K562 (cell line): Measurements from ENCODE around the gene ISCA1. TPM values are rescaled to one million over a fixed set of nuclear protein-coding genes. Genes with fewer than 3 reads are reported as not detected.

Experiments
- ATAC-seq: fragments of 200-7000 bp; cut with Tn5 transposase; 3 replicates; pipeline ENCODE4 v1.9.1; 2020; ENCODE audit warnings: moderate library complexity
- BruUV-seq: library from RNA; stranded (reverse); fragments of 400-500 nt; replicated peaks from 2 replicates; lab custom pipeline; 2021; lab: Mats Ljungman, UMichigan
- CTCF ChIA-PET: fragments of 300-600 bp; formaldehyde crosslinking; extraction: SDS; loops from one replicate; lab custom pipeline; 2021; ENCODE audit warnings: low intra/inter-chr PET ratio; lab: Yijun Ruan, JAX
- POLR2A ChIA-PET: fragments of 300-600, 350-650 bp; sonication (Branson Sonifier 250); formaldehyde crosslinking; extraction: SDS; loops from one replicate; lab custom pipeline; 2021; ENCODE audit warnings: antibody characterized with exemption, inconsistent platforms; lab: Yijun Ruan, JAX
- DNase-seq, 4 experiments: peaks; one replicate each; pipeline versions ENCODE4 v3.0.0 to v3.0.0-alpha.2; 2011 to 2018; ENCODE audit warnings: low spot score in 3 of 4, mixed read lengths in 3 of 4; ENCODE audit errors: extremely low read depth in 1 of 4
- FAIRE-seq: peaks from 2 replicates; lab custom pipeline; 2011; peaks lifted over from hg19 to GRCh38; lab: Jason Lieb, UNC
- H2AFZ ChIP-seq: 2 replicates; pipeline ENCODE4 v1.6.0; 2011; ENCODE audit warnings: low read depth, low read length, control low read depth, inconsistent platforms
- H3K27ac ChIP-seq: fragments of 200-600 bp; 3 replicates; pipeline ENCODE4 v1.8.0; 2011; ENCODE audit warnings: low read depth, mild to moderate bottlenecking, control low read depth, inconsistent platforms, low read length, moderate library complexity, mixed read lengths; ENCODE audit errors: extremely low read depth
- H3K27me3 ChIP-seq, 2 experiments: fragments of 300-600 bp in 1 of 2; 2 replicates in 1 of 2; 3 replicates in 1 of 2; pipeline versions ENCODE4 v1.6.0 to v1.8.0; 2011; ENCODE audit warnings: inconsistent platforms in 2 of 2, low read length in 2 of 2, mild to moderate bottlenecking in 1 of 2, mixed read lengths in 1 of 2, moderate library complexity in 1 of 2; ENCODE audit not compliant: control insufficient read depth in 2 of 2, insufficient read depth in 2 of 2
- H3K36me3 ChIP-seq: fragments of 300-600 bp; 3 replicates; pipeline ENCODE4 v1.8.0; 2011; ENCODE audit warnings: mild to moderate bottlenecking, low read length, inconsistent platforms; ENCODE audit not compliant: control insufficient read depth, insufficient read depth
- H3K4me1 ChIP-seq, 2 experiments: fragments of 200-600 bp in 1 of 2; replicated peaks in 1 of 2; 2 replicates in 1 of 2; 3 replicates in 1 of 2; pipeline versions ENCODE4 v1.5.1 to v1.8.0; 2011; ENCODE audit warnings: inconsistent platforms in 2 of 2, low read length in 2 of 2, mild to moderate bottlenecking in 1 of 2, mixed read lengths in 1 of 2, moderate library complexity in 1 of 2; ENCODE audit not compliant: control insufficient read depth in 2 of 2, insufficient read depth in 2 of 2
- H3K4me2 ChIP-seq: 2 replicates; pipeline ENCODE4 v1.6.1; 2011; ENCODE audit warnings: low read length, control low read depth, inconsistent platforms, mixed read lengths; ENCODE audit not compliant: insufficient read depth
- H3K4me3 ChIP-seq: fragments of 200-600 bp; sonication (generic), shearing (Covaris generic); 2 replicates; pipeline ENCODE4 v1.5.1; 2016; ENCODE audit warnings: control low read depth, inconsistent platforms
- H3K79me2 ChIP-seq: fragments of 200-600 bp; 3 replicates; pipeline ENCODE4 v1.8.0; 2011; ENCODE audit warnings: low read length, inconsistent platforms; ENCODE audit not compliant: control insufficient read depth, insufficient read depth
- H3K9ac ChIP-seq, 2 experiments: 2 replicates each; pipeline versions ENCODE4 v1.6.0 to v1.6.1; 2011; ENCODE audit warnings: low read depth in 2 of 2, low read length in 2 of 2, control low read depth in 1 of 2, inconsistent platforms in 1 of 2, mild to moderate bottlenecking in 1 of 2, mixed read lengths in 1 of 2; ENCODE audit not compliant: insufficient read depth in 1 of 2
- H3K9me1 ChIP-seq: one replicate; pipeline ENCODE4 v1.6.0; 2011; ENCODE audit warnings: inconsistent platforms, mild to moderate bottlenecking, low read length, moderate library complexity; ENCODE audit not compliant: control insufficient read depth, insufficient read depth
- H3K9me3 ChIP-seq: replicated peaks from 2 replicates; pipeline ENCODE4 v1.5.1; 2011; ENCODE audit warnings: low read depth, low read length, inconsistent platforms; ENCODE audit not compliant: control insufficient read depth, insufficient read depth
- H4K20me1 ChIP-seq: replicated peaks from 2 replicates; pipeline ENCODE4 v1.6.1; 2011; ENCODE audit warnings: low read length, inconsistent platforms, mixed read lengths; ENCODE audit not compliant: control insufficient read depth, insufficient read depth
- FOXA3 ChIP-seq, 2 experiments: fragments of 450-650 bp in 1 of 2; sonication (generic) in 1 of 2; formaldehyde crosslinking; IDR thresholded peaks in 1 of 2; conservative IDR thresholded peaks in 1 of 2; 2 replicates each; pipeline versions ENCODE4 v1.4.0 to v1.8.0; 2020 to 2022; ENCODE audit warnings: mild to moderate bottlenecking in 2 of 2, missing genetic modification reagents in 1 of 2
- GATAD2A ChIP-seq: fragments of 450-650 bp; IDR thresholded peaks from 2 replicates; pipeline ENCODE4 v1.6.1; 2017
- KHSRP ChIP-seq: fragments of 450-650 bp; IDR thresholded peaks from 2 replicates; pipeline ENCODE4 v1.6.1; 2017
- L3MBTL2 ChIP-seq: fragments of 450-650 bp; IDR thresholded peaks from 2 replicates; pipeline ENCODE4 v1.6.1; 2016; ENCODE audit warnings: mild to moderate bottlenecking, moderate library complexity
- NCOA1 ChIP-seq: fragments of 450-650 bp; IDR thresholded peaks from 2 replicates; pipeline ENCODE4 v1.6.1; 2016; ENCODE audit warnings: low read depth
- ZNF3 ChIP-seq: fragments of 250-450 bp; sonication (Bioruptor Pico); IDR thresholded peaks from 2 replicates; pipeline ENCODE4 v1.5.0; 2021; ENCODE audit warnings: mild to moderate bottlenecking, moderate library complexity
- ZNF644 ChIP-seq: fragments of 200-800 bp; sonication (Bioruptor generic); IDR thresholded peaks from 2 replicates; pipeline ENCODE4 v1.6.1; 2016; ENCODE audit warnings: low read depth, missing genetic modification characterization, missing compliant biosample characterization
- ZNF79 ChIP-seq: fragments of 250-450 bp; sonication (Bioruptor Pico); IDR thresholded peaks from 2 replicates; pipeline ENCODE4 v1.4.0; 2020; ENCODE audit warnings: low read depth, mild to moderate bottlenecking, moderate library complexity
- WGBS: fragments of 100-300 bp; shearing (Covaris generic); methylation state at CpG from one replicate; pipeline ENCODE4 v1.1.6; 2016; ENCODE audit warnings: low coverage, mixed read lengths; ENCODE audit not compliant: insufficient coverage; ENCODE audit errors: missing lambda C conversion rate; 5-methylcytosine and 5-hydroxymethylcytosine counted together
- in situ Hi-C: fragments of 300-500 bp; cut with MboI; formaldehyde crosslinking; loops from 4 replicates; pipeline ENCODE4 v1.15.0; 2018; ENCODE audit warnings: inconsistent platforms, mixed read lengths
- intact Hi-C: fragments of 100-400 bp; cut with micrococcal nuclease; formaldehyde crosslinking; loops from 2 replicates; pipeline ENCODE4 v1.14.2; 2022
- polyA plus RNA-seq, 8 experiments: library from polyadenylated mRNA; depleted of rRNA in 4 of 8; stranded (reverse) in 5 of 8; unstranded in 3 of 8; fragments of >200 nt; fragmentation: Nextera tagmentation in 2 of 8; fragmentation: Illumina TruSeq in 1 of 8; extraction: Ambion mirVana in 2 of 8; extraction: Trizol in 1 of 8; gene quantifications; 2 replicates each; pipeline versions ENCODE4 v1.2.1 to v1.2.3, GENCODE V29; 2011 to 2014; ENCODE audit warnings: inconsistent platforms in 1 of 8, missing spikeins in 1 of 8
- total RNA-seq, 7 experiments: library from RNA; depleted of rRNA in 6 of 7; stranded (reverse); fragments of >200 nt in 6 of 7; fragmentation: Illumina TruSeq in 2 of 7; extraction: Trizol in 2 of 7; gene quantifications; 2 replicates each; pipeline versions ENCODE4 v1.2.1 to v1.2.3, GENCODE V29; 2011 to 2021; ENCODE audit warnings: low replicate concordance in 1 of 7
- TF ChIP-seq, protein P1 (sequence below): fragments of 450-650 bp; formaldehyde crosslinking; IDR thresholded peaks from 2 replicates; pipeline ENCODE4 v1.4.0; 2020; ENCODE audit warnings: mild to moderate bottlenecking
- TF ChIP-seq, protein P2 (sequence below): fragments of 250-450 bp; sonication (Bioruptor Pico); IDR thresholded peaks from 2 replicates; pipeline ENCODE4 v1.8.0; 2021; ENCODE audit warnings: moderate library complexity, mild to moderate bottlenecking, inconsistent platforms

ISCA1 gene
- total and polyA plus RNA-seq, 9 of the 15 experiments (the other 6 are each of a cell fraction or from before 2014, with no cell fraction given), result 6.5 to 27.1 (median 20.0) TPM

DNA sequence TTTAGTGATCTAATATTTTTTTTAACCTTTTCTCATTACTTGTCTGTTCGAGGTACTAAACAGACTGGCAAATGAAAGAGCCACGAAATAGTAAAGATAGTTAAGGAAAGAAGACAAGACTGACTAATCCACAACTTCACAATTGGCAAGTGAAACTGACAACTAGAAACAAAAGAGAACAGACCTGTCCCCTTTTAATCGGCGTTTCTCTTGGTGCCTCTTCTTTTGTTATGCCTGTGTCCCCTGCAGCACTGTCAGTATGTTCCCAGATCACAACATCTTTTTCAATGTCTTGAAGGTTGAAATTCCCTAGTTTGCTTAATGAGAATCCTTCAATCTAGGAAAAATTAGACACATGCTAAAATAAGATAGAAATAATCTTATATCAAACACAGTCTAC, 45.8 kb upstream of the ISCA1 start:
- Histone ChIP-seq H3K9ac (no peak overlapping the region), H2AFZ (no peak overlapping the region), H3K27ac (no peak overlapping the region), H3K4me1 (no peaks in the 10 kb centered on the region), H3K9me3 (no peaks in the 10 kb centered on the region), H3K4me3 (no peak overlapping the region), H3K27me3 (no peaks in the 10 kb centered on the region), H4K20me1 (no peaks in the 10 kb centered on the region), H3K36me3 (peaks cover 55% of the 10 kb centered on the region), H3K9me1 (no peaks in the 10 kb centered on the region), H3K4me2 (no peak overlapping the region), H3K79me2 (no peaks in the 10 kb centered on the region)
- 88% methylated on average over 4 of the region's 4 CpGs for WGBS
- no peak for FAIRE-seq
- POLR2A ChIA-PET, result no interaction called here
- BruUV-seq, result no TSS peak
- in situ Hi-C loops (no loop called here), intact Hi-C loops (no loop called here)
- DNase-seq, result no peak
- CTCF ChIA-PET, result no interaction called here
- ATAC-seq, result no peak
- TF ChIP-seq GATAD2A (no peak), L3MBTL2 (no peak), ZNF3 (CRISPR knock-in tag) (no peak), ZNF644 (tag) (no peak), KHSRP (no peak), NCOA1 (no peak)
- TF ChIP-seq, protein P1, sequence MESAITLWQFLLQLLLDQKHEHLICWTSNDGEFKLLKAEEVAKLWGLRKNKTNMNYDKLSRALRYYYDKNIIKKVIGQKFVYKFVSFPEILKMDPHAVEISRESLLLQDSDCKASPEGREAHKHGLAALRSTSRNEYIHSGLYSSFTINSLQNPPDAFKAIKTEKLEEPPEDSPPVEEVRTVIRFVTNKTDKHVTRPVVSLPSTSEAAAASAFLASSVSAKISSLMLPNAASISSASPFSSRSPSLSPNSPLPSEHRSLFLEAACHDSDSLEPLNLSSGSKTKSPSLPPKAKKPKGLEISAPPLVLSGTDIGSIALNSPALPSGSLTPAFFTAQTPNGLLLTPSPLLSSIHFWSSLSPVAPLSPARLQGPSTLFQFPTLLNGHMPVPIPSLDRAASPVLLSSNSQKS (CRISPR knock-in tag), result no peak

DNA sequence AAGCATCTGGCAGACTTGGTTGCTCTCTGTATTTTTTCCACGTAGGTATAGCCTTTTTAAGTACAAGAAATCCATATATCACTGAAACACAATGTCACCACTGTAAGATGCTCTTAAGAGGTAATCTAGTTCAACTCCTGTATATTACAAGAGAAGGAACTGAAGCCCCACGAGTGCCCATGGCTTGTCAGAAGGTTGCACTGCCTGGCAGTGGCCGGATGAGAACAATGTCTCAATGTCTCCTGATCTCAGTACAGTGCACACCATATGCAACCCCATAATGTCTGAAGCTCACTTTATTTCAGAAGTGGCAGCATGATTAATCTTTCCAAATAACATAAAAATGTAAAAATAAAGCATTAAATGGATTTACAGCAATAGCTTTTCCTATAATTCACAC, 44.2 kb upstream of the ISCA1 start:
- no peaks in the 10 kb centered on the region for H3K27me3 ChIP-seq
- BruUV-seq, result no TSS peak
- no peaks in the 10 kb centered on the region for H3K79me2 ChIP-seq
- no peak overlapping the region for H3K9ac ChIP-seq
- H3K4me1 ChIP-seq, result no peaks in the 10 kb centered on the region
- ChIA-PET POLR2A (interaction anchor here (0.7 kb wide), 1 partner anchor 12 kb away, joined by 3 read pairs; no protein-coding TSS in a partner anchor), CTCF (no interaction called here)
- no peak overlapping the region for H3K4me2 ChIP-seq
- H3K27ac ChIP-seq, result no peak overlapping the region
- in situ Hi-C loops (no loop called here), intact Hi-C loops (no loop called here)
- H4K20me1 ChIP-seq, result no peaks in the 10 kb centered on the region
- 93% methylated on average over 2 of the region's 3 CpGs for WGBS
- H2AFZ ChIP-seq, result no peak overlapping the region
- DNase-seq, result no peak
- TF ChIP-seq FOXA3 (CRISPR knock-in tag; conservative IDR thresholded peaks at IDR 0.05 in 1 of 2, IDR thresholded peaks at IDR 0.05 in 1 of 2), result no peak
- TF ChIP-seq, protein P2, sequence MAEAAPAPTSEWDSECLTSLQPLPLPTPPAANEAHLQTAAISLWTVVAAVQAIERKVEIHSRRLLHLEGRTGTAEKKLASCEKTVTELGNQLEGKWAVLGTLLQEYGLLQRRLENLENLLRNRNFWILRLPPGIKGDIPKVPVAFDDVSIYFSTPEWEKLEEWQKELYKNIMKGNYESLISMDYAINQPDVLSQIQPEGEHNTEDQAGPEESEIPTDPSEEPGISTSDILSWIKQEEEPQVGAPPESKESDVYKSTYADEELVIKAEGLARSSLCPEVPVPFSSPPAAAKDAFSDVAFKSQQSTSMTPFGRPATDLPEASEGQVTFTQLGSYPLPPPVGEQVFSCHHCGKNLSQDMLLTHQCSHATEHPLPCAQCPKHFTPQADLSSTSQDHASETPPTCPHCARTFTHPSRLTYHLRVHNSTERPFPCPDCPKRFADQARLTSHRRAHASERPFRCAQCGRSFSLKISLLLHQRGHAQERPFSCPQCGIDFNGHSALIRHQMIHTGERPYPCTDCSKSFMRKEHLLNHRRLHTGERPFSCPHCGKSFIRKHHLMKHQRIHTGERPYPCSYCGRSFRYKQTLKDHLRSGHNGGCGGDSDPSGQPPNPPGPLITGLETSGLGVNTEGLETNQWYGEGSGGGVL (CRISPR knock-in tag), result no peak
- TF ChIP-seq ZNF79 (CRISPR knock-in tag), result no peak
- no peak for ATAC-seq
- H3K4me3 ChIP-seq, result no peak overlapping the region
- FAIRE-seq, result no peak
- no peaks in the 10 kb centered on the region for H3K9me1 ChIP-seq
- H3K36me3 ChIP-seq, result peaks cover 66% of the 10 kb centered on the region
- no peaks in the 10 kb centered on the region for H3K9me3 ChIP-seq
